H9 (cell line): ENCODE data around the gene ELAVL1. TPM values are rescaled to one million over a fixed set of nuclear protein-coding genes. Genes with fewer than 3 reads are reported as not detected.

ENCODE experiments used
- DNase-seq: peaks from one replicate; pipeline ENCODE4 v3.0.0-alpha.2; 2017
- H2AFZ ChIP-seq: one replicate; pipeline ENCODE4 v1.6.1; 2013; ENCODE audit warnings: mild to moderate bottlenecking, low read length, control low read depth, moderate library complexity
- H2AK5ac ChIP-seq: 2 replicates; pipeline ENCODE4 v1.6.1; 2013; ENCODE audit warnings: low read length, control low read depth, mixed read lengths; ENCODE audit not compliant: insufficient read length
- H2BK120ac ChIP-seq: one replicate; pipeline ENCODE4 v1.6.1; 2013; ENCODE audit warnings: low read depth, mild to moderate bottlenecking, low read length, control low read depth, inconsistent platforms; ENCODE audit not compliant: poor library complexity, severe bottlenecking
- H2BK12ac ChIP-seq: 2 replicates; pipeline ENCODE4 v1.6.1; 2013; ENCODE audit warnings: low read length, control low read depth, mixed read lengths, low read depth; ENCODE audit not compliant: insufficient read length
- H2BK15ac ChIP-seq: 2 replicates; pipeline ENCODE4 v1.6.1; 2013; ENCODE audit warnings: low read depth, low read length, control low read depth
- H2BK20ac ChIP-seq: one replicate; pipeline ENCODE4 v1.6.1; 2013; ENCODE audit warnings: low read depth, mild to moderate bottlenecking, low read length, control low read depth, inconsistent platforms; ENCODE audit not compliant: poor library complexity, severe bottlenecking
- H2BK5ac ChIP-seq: 2 replicates; pipeline ENCODE4 v1.6.1; 2013; ENCODE audit warnings: low read length, control low read depth, mixed read lengths; ENCODE audit not compliant: insufficient read length
- H3K14ac ChIP-seq: 2 replicates; pipeline ENCODE4 v1.6.1; 2013; ENCODE audit warnings: low read length, control low read depth; ENCODE audit not compliant: insufficient read depth
- H3K18ac ChIP-seq: 2 replicates; pipeline ENCODE4 v1.6.1; 2013; ENCODE audit warnings: low read depth, mild to moderate bottlenecking, mixed read lengths, low read length, control low read depth; ENCODE audit not compliant: insufficient read length
- H3K23ac ChIP-seq: 2 replicates; pipeline ENCODE4 v1.6.1; 2013; ENCODE audit warnings: low read length, control low read depth, mixed read lengths, low read depth; ENCODE audit not compliant: insufficient read length
- H3K23me2 ChIP-seq: 2 replicates; pipeline ENCODE4 v1.6.1; 2013; ENCODE audit warnings: low read depth, mild to moderate bottlenecking, mixed read lengths, low read length, control low read depth; ENCODE audit not compliant: insufficient read length, poor library complexity, severe bottlenecking
- H3K27ac ChIP-seq: 2 replicates; pipeline ENCODE4 v1.5.1; 2013; ENCODE audit warnings: low read length, control low read depth, mixed read lengths, low read depth; ENCODE audit not compliant: insufficient read length
- H3K27me3 ChIP-seq: 2 replicates; pipeline ENCODE4 v1.6.1; 2013; ENCODE audit warnings: low read length, control low read depth, inconsistent platforms; ENCODE audit not compliant: insufficient read depth
- H3K4ac ChIP-seq: 2 replicates; pipeline ENCODE4 v1.6.1; 2013; ENCODE audit warnings: low read depth, mild to moderate bottlenecking, control low read depth, inconsistent platforms, low read length, moderate library complexity
- H3K4me1 ChIP-seq: 2 replicates; pipeline ENCODE4 v1.6.1; 2013; ENCODE audit warnings: low read length, control low read depth, inconsistent platforms; ENCODE audit not compliant: insufficient read depth
- H3K4me2 ChIP-seq: 2 replicates; pipeline ENCODE4 v1.6.1; 2013; ENCODE audit warnings: low read length, control low read depth, mixed read lengths; ENCODE audit not compliant: insufficient read length, insufficient read depth
- H3K56ac ChIP-seq: 2 replicates; pipeline ENCODE4 v1.6.1; 2013; ENCODE audit warnings: low read depth, mild to moderate bottlenecking, mixed read lengths, low read length, control low read depth; ENCODE audit not compliant: insufficient read length
- H3K79me1 ChIP-seq: 2 replicates; pipeline ENCODE4 v1.6.1; 2013; ENCODE audit warnings: low read depth, mild to moderate bottlenecking, moderate library complexity, low read length, control low read depth, inconsistent platforms; ENCODE audit not compliant: insufficient read depth, poor library complexity, severe bottlenecking
- H3K79me2 ChIP-seq: 2 replicates; pipeline ENCODE4 v1.6.1; 2013; ENCODE audit warnings: low read length, control low read depth, inconsistent platforms; ENCODE audit not compliant: insufficient read depth
- H3K9ac ChIP-seq: 2 replicates; pipeline ENCODE4 v1.6.1; 2013; ENCODE audit warnings: low read length, control low read depth, mixed read lengths; ENCODE audit not compliant: insufficient read length; ENCODE audit errors: extremely low read depth
- H3K9me3 ChIP-seq: one replicate; pipeline ENCODE4 v1.6.1; 2013; ENCODE audit warnings: low read depth, low read length, inconsistent platforms; ENCODE audit not compliant: control insufficient read depth
- H3T11ph ChIP-seq: one replicate; pipeline ENCODE4 v1.6.1; 2013; ENCODE audit warnings: mild to moderate bottlenecking, low read length, control low read depth, inconsistent platforms
- H4K20me1 ChIP-seq: one replicate; pipeline ENCODE4 v1.6.1; 2013; ENCODE audit not compliant: control insufficient read depth, insufficient read length, insufficient read depth
- H4K5ac ChIP-seq: 2 replicates; pipeline ENCODE4 v1.6.1; 2013; ENCODE audit warnings: low read depth, mild to moderate bottlenecking, mixed read lengths, low read length, control low read depth; ENCODE audit not compliant: insufficient read length
- H4K8ac ChIP-seq: replicated peaks from 2 replicates; pipeline ENCODE4 v1.6.1; 2013; ENCODE audit warnings: low read length, control low read depth, mixed read lengths, low read depth; ENCODE audit not compliant: insufficient read length
- H4K91ac ChIP-seq: 2 replicates; pipeline ENCODE4 v1.6.1; 2013; ENCODE audit warnings: low read depth, mild to moderate bottlenecking, moderate library complexity, mixed read lengths, low read length, control low read depth; ENCODE audit not compliant: insufficient read length
- H3K27ac Mint-ChIP-seq, 3 experiments: 2 replicates in 2 of 3; 3 replicates in 1 of 3; pipeline ENCODE4 v1.8.0; 2020 to 2021; ENCODE audit warnings: mixed read lengths in 3 of 3, mild to moderate bottlenecking in 1 of 3, moderate library complexity in 1 of 3
- H3K27me3 Mint-ChIP-seq: 2 replicates; pipeline ENCODE4 v1.8.0; 2021; ENCODE audit warnings: low read depth, mild to moderate bottlenecking, moderate library complexity, mixed read lengths
- H3K36me3 Mint-ChIP-seq, 3 experiments: 2 replicates in 2 of 3; 3 replicates in 1 of 3; pipeline ENCODE4 v1.8.0; 2020 to 2021; ENCODE audit warnings: low read depth in 3 of 3, mixed read lengths in 3 of 3; ENCODE audit not compliant: insufficient read depth in 1 of 3
- H3K4me1 Mint-ChIP-seq, 2 experiments: 2 replicates each; pipeline ENCODE4 v1.8.0; 2020; ENCODE audit warnings: mixed read lengths in 2 of 2
- H3K4me3 Mint-ChIP-seq, 2 experiments: 2 replicates in 1 of 2; 3 replicates in 1 of 2; pipeline ENCODE4 v1.8.0; 2020 to 2021; ENCODE audit warnings: mild to moderate bottlenecking in 2 of 2, mixed read lengths in 2 of 2, moderate library complexity in 1 of 2
- H3K9me3 Mint-ChIP-seq, 2 experiments: 2 replicates in 1 of 2; 3 replicates in 1 of 2; pipeline ENCODE4 v1.8.0; 2020; ENCODE audit warnings: mild to moderate bottlenecking in 2 of 2, mixed read lengths in 2 of 2, moderate library complexity in 1 of 2
- CTCF ChIP-seq: fragments of 200-600 bp; sonication (generic); conservative IDR thresholded peaks from 3 replicates; pipeline ENCODE4 v1.8.0; 2021; ENCODE audit warnings: antibody characterized with exemption, mild to moderate bottlenecking
- WGBS: extraction: QIAGEN DNeasy Blood & Tissue Kit; methylation state at CpG from one replicate; pipeline ENCODE4 v1.1.7; 2013; ENCODE audit warnings: missing lambda C conversion rate, low lambda C conversion rate, mixed read lengths; ENCODE audit not compliant: insufficient read length; ENCODE audit errors: extremely low coverage; 5-methylcytosine and 5-hydroxymethylcytosine counted together
- total RNA-seq: library from RNA; stranded (reverse); gene quantifications from 2 replicates; pipeline ENCODE4 v1.2.1, GENCODE V29; 2021

Gene ELAVL1
- total RNA-seq, 1 experiment from 2014 or later, result 149 TPM

- H4K8ac ChIP-seq, result no peak overlapping the region
- no peak for DNase-seq
- Mint-ChIP-seq H3K27ac (no peak overlapping the region), H3K4me1 (peaks cover 20 to 27% of the 10 kb centered on the region in 2 experiments), H3K27me3 (peaks cover 57% of the 10 kb centered on the region), H3K36me3 (peaks cover 10 to 12% (median 11%) of the 10 kb centered on the region in 3 experiments; a peak in 6 of 7 replicates), H3K4me3 (peak overlapping the region; percentile 67 to 91), H3K9me3 (no peaks in the 10 kb centered on the region; a peak in 1 of 5 replicates)
- no peaks in the 10 kb centered on the region for H3K9me3 ChIP-seq
- H3T11ph ChIP-seq, result no peak overlapping the region
- no peak overlapping the region for H2AK5ac ChIP-seq
- no CpG with 5 or more reads among the region's 12 CpGs for WGBS
- no peaks in the 10 kb centered on the region for H4K20me1 ChIP-seq
- H2BK20ac ChIP-seq, result no peak overlapping the region
- no peak overlapping the region for H3K23ac ChIP-seq
- no peak overlapping the region for H2BK5ac ChIP-seq
- H3K4me1 ChIP-seq, result no peaks in the 10 kb centered on the region
- peaks cover 17% of the 10 kb centered on the region for H3K23me2 ChIP-seq
- H3K9ac ChIP-seq, result no peak overlapping the region
- no peak overlapping the region for H4K91ac ChIP-seq
- no peak overlapping the region for H3K14ac ChIP-seq
- no peak overlapping the region for H2BK15ac ChIP-seq
- H3K27me3 ChIP-seq, result peaks cover 16% of the 10 kb centered on the region; the same call in 1 of the 2 replicates
- no peak overlapping the region for H2AFZ ChIP-seq
- H3K79me2 ChIP-seq, result no peaks in the 10 kb centered on the region
- no peak overlapping the region for H3K27ac ChIP-seq
- no peaks in the 10 kb centered on the region for H3K79me1 ChIP-seq
- H2BK120ac ChIP-seq, result no peak overlapping the region
- no peak overlapping the region for H2BK12ac ChIP-seq
- no peak overlapping the region for H3K56ac ChIP-seq
- H3K4ac ChIP-seq, result no peak overlapping the region
- peak overlapping the region; percentile 74 for H3K4me2 ChIP-seq
- no peak overlapping the region for H3K18ac ChIP-seq
- no peak overlapping the region for H4K5ac ChIP-seq
- TF ChIP-seq CTCF, result no peak
These were observed 88.5 kb downstream of the ELAVL1 start for GRCh38 chr19:7916955-7917266.
